ENCODE results near the gene EGR4. TPM values are rescaled to one million over a fixed set of nuclear protein-coding genes. Genes with fewer than 3 reads are reported as not detected.

Gene EGR4
- total RNA-seq, 4 donors from 2014 or later = not detected

DNA sequence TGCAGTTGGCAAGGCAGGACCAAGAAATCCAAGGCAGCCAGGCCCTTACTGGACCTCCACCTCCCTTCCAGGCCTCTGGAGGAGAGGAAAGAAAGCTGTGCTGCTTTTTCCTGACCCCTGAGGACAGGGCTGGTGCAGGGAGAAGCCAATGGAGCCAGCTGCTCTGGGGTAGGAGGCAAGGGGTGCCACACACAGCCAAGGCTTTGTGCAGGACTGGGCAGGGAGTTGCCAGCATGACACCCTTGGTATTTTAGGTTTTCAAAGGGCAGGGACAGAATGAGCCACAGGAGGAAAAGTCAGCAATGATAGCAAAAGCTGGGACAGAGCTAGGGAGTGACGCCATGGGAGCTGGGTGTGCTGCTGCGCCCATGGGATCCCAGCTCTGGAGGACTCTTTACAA, 36.3 kb downstream of the EGR4 start:
- no peaks in the 10 kb centered on the region for H3K27me3 ChIP-seq
- H3K4me3 ChIP-seq = no peak overlapping the region
- no peak for DNase-seq
- TF ChIP-seq, protein P1, sequence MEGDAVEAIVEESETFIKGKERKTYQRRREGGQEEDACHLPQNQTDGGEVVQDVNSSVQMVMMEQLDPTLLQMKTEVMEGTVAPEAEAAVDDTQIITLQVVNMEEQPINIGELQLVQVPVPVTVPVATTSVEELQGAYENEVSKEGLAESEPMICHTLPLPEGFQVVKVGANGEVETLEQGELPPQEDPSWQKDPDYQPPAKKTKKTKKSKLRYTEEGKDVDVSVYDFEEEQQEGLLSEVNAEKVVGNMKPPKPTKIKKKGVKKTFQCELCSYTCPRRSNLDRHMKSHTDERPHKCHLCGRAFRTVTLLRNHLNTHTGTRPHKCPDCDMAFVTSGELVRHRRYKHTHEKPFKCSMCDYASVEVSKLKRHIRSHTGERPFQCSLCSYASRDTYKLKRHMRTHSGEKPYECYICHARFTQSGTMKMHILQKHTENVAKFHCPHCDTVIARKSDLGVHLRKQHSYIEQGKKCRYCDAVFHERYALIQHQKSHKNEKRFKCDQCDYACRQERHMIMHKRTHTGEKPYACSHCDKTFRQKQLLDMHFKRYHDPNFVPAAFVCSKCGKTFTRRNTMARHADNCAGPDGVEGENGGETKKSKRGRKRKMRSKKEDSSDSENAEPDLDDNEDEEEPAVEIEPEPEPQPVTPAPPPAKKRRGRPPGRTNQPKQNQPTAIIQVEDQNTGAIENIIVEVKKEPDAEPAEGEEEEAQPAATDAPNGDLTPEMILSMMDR (IDR thresholded peaks at IDR 0.05) = no peak
- TF ChIP-seq POLR2A (IDR thresholded peaks at IDR 0.05) = no peak
- H3K9me3 ChIP-seq = no peaks in the 10 kb centered on the region
- no peak overlapping the region for H3K27ac ChIP-seq
- intact Hi-C loops (cut with DNase I; ENCODE audit: low total_unique reads) = no loop called here
- H3K4me1 ChIP-seq = no peaks in the 10 kb centered on the region
- no peaks in the 10 kb centered on the region for H3K36me3 ChIP-seq

DNA sequence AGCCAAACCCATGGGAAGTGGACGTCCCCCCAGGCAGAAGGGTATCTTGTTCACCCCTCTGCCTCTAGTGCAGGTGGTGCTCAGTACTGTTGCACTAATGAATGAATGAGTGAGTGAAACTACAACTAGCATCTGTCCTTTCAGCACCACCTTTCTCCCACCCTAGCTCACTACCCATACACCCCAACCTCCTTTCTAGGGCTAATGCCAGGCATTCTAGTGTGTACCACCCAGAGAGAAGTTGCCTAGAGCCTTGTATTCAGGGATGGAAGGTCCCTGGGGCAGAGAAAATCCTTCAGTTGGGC, 36.8 kb downstream of the EGR4 start:
- intact Hi-C loops (cut with DNase I; ENCODE audit: low total_unique reads) = no loop called here
- Histone ChIP-seq H3K4me3 (no peak overlapping the region), H3K36me3 (no peaks in the 10 kb centered on the region), H3K27me3 (no peaks in the 10 kb centered on the region), H3K9me3 (no peaks in the 10 kb centered on the region), H3K27ac (no peak overlapping the region), H3K4me1 (no peaks in the 10 kb centered on the region)
- no peak for DNase-seq
- TF ChIP-seq POLR2A (IDR thresholded peaks at IDR 0.05) = no peak
- TF ChIP-seq, protein P1 (IDR thresholded peaks at IDR 0.05) = no peak

DNA sequence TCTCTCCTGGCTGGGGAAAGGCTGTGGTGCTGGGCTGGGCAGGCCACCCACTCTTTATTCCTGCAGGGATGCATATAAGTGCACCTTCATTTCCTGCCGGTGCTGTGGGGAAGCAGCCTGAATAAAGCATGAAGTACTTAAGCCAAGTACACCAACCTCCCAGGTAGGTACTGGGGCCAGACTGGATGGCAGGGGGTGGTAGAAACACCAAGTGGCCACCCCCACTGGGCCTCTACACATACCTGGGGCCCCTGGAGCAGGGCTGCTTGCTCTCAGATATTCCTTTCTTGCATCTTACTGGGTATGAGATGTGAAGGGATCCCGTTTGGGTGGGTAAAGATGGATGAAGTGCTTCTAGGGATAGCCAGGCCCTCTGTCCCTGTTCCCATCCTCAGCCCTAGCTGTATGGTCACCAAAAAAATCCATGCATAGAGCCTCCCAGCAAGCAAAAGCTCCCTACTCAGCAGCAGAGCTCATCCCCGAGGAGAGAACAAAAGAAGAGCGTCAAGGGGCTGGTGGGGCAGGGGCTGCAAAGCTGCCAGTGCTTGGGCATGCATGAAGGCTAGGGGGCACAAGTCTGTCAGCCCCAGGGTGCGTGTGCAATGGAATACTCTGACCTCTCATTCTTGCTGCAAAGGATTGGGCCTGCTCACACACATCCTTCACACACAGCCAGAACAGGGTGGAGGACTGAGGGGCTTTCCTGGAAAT, 37.3 kb downstream of the EGR4 start:
- no peaks in the 10 kb centered on the region for H3K9me3 ChIP-seq
- no peak overlapping the region for H3K4me3 ChIP-seq
- H3K4me1 ChIP-seq = no peaks in the 10 kb centered on the region
- intact Hi-C loops (cut with DNase I; ENCODE audit: low total_unique reads) = no loop called here
- no peak for DNase-seq
- H3K27me3 ChIP-seq = no peaks in the 10 kb centered on the region
- no peaks in the 10 kb centered on the region for H3K36me3 ChIP-seq
- H3K27ac ChIP-seq = no peak overlapping the region
- TF ChIP-seq, protein P1 (IDR thresholded peaks at IDR 0.05) = no peak
- TF ChIP-seq POLR2A (IDR thresholded peaks at IDR 0.05) = no peak

DNA sequence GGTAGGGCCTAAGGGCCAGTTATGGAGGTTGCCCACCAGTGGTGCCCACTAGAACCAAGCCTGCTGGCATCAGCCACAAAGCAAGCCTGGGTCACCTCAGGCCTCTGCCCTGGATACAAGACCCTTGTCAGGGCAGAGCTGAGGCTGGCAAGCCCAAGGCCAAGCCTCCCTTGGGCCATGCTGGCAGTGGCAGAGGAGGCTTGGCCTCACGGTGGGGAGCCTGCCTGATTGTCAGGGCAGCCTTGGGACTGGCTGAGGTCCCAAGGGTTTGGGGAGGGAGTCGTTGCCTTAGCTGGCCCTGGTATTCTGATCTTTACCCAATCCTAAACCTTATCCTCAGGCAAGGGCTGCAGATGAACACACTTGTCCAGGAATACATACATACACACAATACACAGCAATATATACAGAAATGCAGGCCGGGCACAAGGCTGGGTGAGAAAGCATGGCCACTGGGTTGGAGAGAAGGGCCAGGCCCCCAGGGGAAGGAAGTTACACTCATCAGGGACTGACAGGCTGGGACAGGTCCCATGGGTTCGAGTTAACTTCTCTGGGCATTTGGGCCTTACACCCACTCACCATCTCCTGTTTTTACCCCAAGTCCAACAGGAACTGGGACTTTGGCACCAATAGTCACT, 38.2 kb downstream of the EGR4 start:
- intact Hi-C loops (cut with DNase I; ENCODE audit: low total_unique reads) = no loop called here
- H3K4me3 ChIP-seq = no peak overlapping the region
- TF ChIP-seq, protein P1 (IDR thresholded peaks at IDR 0.05) = no peak
- TF ChIP-seq POLR2A (IDR thresholded peaks at IDR 0.05) = no peak
- H3K36me3 ChIP-seq = no peaks in the 10 kb centered on the region
- H3K4me1 ChIP-seq = no peaks in the 10 kb centered on the region
- H3K27me3 ChIP-seq = no peaks in the 10 kb centered on the region
- H3K27ac ChIP-seq = no peak overlapping the region
- DNase-seq = no peak
- H3K9me3 ChIP-seq = no peaks in the 10 kb centered on the region

DNA sequence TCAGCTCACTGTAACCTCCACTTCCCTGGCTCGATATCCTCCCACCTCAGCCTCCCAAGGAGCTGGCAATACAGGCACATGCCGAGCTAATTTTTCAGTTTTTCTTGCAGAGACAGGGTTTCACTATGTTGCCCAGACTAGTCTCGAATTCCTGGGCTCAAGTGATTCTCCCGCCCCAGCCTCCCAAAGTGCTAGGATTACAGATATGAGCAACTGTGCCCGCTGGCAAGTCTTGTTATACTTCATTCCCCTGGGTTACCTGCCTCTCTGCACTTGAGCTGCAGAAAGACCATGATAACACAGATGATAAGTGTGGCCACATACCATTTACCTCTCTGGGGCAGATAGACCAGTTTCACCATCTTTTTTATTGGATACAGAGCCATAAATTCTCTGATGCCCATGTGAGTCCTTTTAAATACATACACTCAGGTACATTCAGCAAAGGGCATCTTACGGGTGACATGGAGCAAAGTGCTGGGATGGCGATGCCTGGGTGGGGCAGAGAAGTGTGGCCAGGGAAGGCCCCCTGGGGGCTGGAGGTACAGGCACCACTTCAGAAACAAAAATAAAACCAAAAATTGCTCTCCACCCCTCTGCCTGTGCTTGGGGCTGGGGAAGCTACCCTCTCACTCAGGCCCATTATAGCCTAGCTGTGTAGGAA, 38.9 kb downstream of the EGR4 start:
- Histone ChIP-seq H3K4me3 (no peak overlapping the region), H3K27me3 (no peaks in the 10 kb centered on the region), H3K9me3 (no peaks in the 10 kb centered on the region), H3K36me3 (no peaks in the 10 kb centered on the region), H3K27ac (no peak overlapping the region), H3K4me1 (no peaks in the 10 kb centered on the region)
- TF ChIP-seq POLR2A (IDR thresholded peaks at IDR 0.05) = no peak
- TF ChIP-seq, protein P1 (IDR thresholded peaks at IDR 0.05) = no peak
- intact Hi-C loops (cut with DNase I; ENCODE audit: low total_unique reads) = no loop called here
- no peak for DNase-seq

All from uterus (tissue), 4 donors.